Loucy (cell line): Measurements from ENCODE around the gene TMCC2.

Source experiments
- CTCF ChIP-seq: fragments of 200-600 bp; sonication (generic); conservative IDR thresholded peaks from 2 replicates; pipeline ENCODE4 v1.5.1; 2014; ENCODE audit warnings: mild to moderate bottlenecking, antibody characterized with exemption, low read length
- EZH2phosphoT487 ChIP-seq: fragments of 200-600 bp; IDR thresholded peaks from 2 replicates; pipeline ENCODE4 v1.6.1; 2018; ENCODE audit warnings: antibody characterized with exemption, mild to moderate bottlenecking, moderate library complexity, borderline replicate concordance

GRCh38 chr1:205272536-205272935 is 44.8 kb downstream of the TMCC2 start:
- TF ChIP-seq CTCF, result no peak
- no peak for TF ChIP-seq EZH2phosphoT487
